Fibroblast of skin of left quadriceps (primary cell): ENCODE results near the gene CFAP91.

Source experiments
- DNase-seq, 2 experiments: peaks; one replicate each; pipeline ENCODE4 v3.0.0-alpha.2; 2013; ENCODE audit warnings: low read depth in 2 of 2

The CFAP91 gene

GRCh38 chr3:119743921-119744320, 41.1 kb downstream of the CFAP91 start:
- no peak for DNase-seq

GRCh38 chr3:119745942-119746341, 43.1 kb downstream of the CFAP91 start:
- DNase-seq, result no peak

GRCh38 chr3:119746423-119746822, 43.6 kb downstream of the CFAP91 start:
- DNase-seq, result no peak

GRCh38 chr3:119747357-119747756, 44.5 kb downstream of the CFAP91 start:
- no peak for DNase-seq

GRCh38 chr3:119748991-119749390, 46.2 kb downstream of the CFAP91 start:
- DNase-seq, result no peak

- DNase-seq, result no peak
These were observed 48.6 kb downstream of the CFAP91 start for GRCh38 chr3:119751423-119751822.
